Measurements from ENCODE around the gene DNMT3L. TPM values are rescaled to one million over a fixed set of nuclear protein-coding genes. Genes with fewer than 3 reads are reported as not detected.

The DNMT3L gene
- total RNA-seq, 1 donor: not detected

DNA sequence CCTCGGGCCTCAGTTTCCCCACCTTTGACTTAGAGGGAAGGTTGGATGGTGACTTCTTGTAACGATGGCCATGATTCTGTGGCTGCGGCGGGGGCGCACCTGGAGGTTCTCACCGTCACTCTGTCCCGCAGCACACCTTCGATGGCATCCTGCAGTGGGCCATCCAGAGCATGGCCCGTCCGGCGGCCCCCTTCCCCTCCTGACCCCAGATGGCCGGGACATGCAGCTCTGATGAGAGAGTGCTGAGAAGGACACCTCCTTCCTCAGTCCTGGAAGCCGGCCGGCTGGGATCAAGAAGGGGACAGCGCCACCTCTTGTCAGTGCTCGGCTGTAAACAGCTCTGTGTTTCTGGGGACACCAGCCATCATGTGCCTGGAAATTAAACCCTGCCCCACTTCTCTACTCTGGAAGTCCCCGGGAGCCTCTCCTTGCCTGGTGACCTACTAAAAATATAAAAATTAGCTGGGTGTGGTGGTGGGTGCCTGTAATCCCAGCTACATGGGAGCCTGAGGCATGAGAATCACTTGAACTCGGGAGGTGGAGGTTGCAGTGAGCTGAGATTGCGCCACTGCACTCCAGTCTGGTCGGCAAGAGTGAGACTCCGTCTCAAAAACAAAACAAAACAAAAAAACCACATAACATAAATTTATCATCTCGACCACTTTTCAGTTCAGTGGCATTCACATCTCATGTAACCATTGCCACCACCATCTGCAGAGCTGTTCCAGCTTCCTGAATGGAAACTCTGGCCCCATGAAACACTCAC is 36.0 kb upstream of the DNMT3L start:
- Histone ChIP-seq H2AFZ (ENCODE audit: low read length) (peak overlapping the region; percentile 29), H3K4me3 (ENCODE audit: insufficient read depth, low read length) (no peak overlapping the region), H3K36me3 (ENCODE audit: insufficient read depth, low read length) (no peaks in the 10 kb centered on the region), H3K4me1 (ENCODE audit: insufficient read depth, low read length) (peaks cover 10% of the 10 kb centered on the region), H4K20me1 (ENCODE audit: insufficient read depth, low read length) (peaks cover 17% of the 10 kb centered on the region), H3K27me3 (ENCODE audit: insufficient read depth, low read length) (no peaks in the 10 kb centered on the region), H3K9me3 (ENCODE audit: low read depth, low read length) (no peaks in the 10 kb centered on the region), H3K27ac (ENCODE audit: low read depth, low read length) (no peak overlapping the region), H3K79me2 (ENCODE audit: insufficient read depth, low read length) (peaks cover 23% of the 10 kb centered on the region), H3K4me2 (ENCODE audit: insufficient read depth, low read length) (no peak overlapping the region)
- DNase-seq (ENCODE audit: insufficient read length, low spot score, missing footprints): peak; percentile 100
- peak; percentile 86 for TF ChIP-seq CTCF (IDR thresholded peaks at IDR 0.05; ENCODE audit: extremely low read depth, low read depth, low read length)

GRCh38 chr21:44296916-44297315 is 35.2 kb upstream of the DNMT3L start:
- no peak for TF ChIP-seq CTCF (IDR thresholded peaks at IDR 0.05; ENCODE audit: extremely low read depth, low read depth, low read length)
- no peaks in the 10 kb centered on the region for H3K27me3 ChIP-seq (ENCODE audit: insufficient read depth, low read length)
- no peak overlapping the region for H3K27ac ChIP-seq (ENCODE audit: low read depth, low read length)
- DNase-seq (ENCODE audit: insufficient read length, low spot score, missing footprints): no peak
- H3K4me1 ChIP-seq (ENCODE audit: insufficient read depth, low read length): peaks cover 10% of the 10 kb centered on the region
- H3K36me3 ChIP-seq (ENCODE audit: insufficient read depth, low read length): no peaks in the 10 kb centered on the region
- H3K79me2 ChIP-seq (ENCODE audit: insufficient read depth, low read length): peaks cover 19% of the 10 kb centered on the region
- H3K4me3 ChIP-seq (ENCODE audit: insufficient read depth, low read length): no peak overlapping the region
- peaks cover 10% of the 10 kb centered on the region for H4K20me1 ChIP-seq (ENCODE audit: insufficient read depth, low read length)
- H2AFZ ChIP-seq (ENCODE audit: low read length): no peak overlapping the region
- H3K4me2 ChIP-seq (ENCODE audit: insufficient read depth, low read length): no peak overlapping the region
- no peaks in the 10 kb centered on the region for H3K9me3 ChIP-seq (ENCODE audit: low read depth, low read length)

DNA sequence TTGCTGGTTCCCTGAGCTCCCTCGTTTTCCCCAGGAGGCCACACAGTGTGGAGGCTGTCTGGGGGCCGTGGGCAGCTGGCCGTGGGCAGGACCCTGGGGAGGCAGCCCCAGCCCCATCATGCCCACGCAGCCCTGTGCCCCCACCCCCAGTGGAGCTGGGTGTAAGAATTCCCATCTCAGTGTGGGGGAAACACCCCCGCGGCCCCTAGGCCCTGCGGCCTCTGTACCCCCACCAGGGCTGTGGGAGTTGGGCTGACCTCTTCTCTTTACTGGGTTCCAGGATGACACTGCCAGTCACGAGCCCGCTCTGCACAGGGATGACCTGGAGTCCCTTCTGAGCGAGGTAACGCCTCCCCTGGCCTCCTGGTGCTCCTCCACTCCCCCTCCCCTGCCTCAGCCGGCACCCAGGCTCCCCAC is 34.4 kb upstream of the DNMT3L start:
- Histone ChIP-seq H3K9me3 (ENCODE audit: low read depth, low read length) (no peaks in the 10 kb centered on the region), H3K4me1 (ENCODE audit: insufficient read depth, low read length) (peaks cover 10% of the 10 kb centered on the region), H3K27me3 (ENCODE audit: insufficient read depth, low read length) (no peaks in the 10 kb centered on the region), H3K27ac (ENCODE audit: low read depth, low read length) (no peak overlapping the region), H3K79me2 (ENCODE audit: insufficient read depth, low read length) (peaks cover 13% of the 10 kb centered on the region), H3K36me3 (ENCODE audit: insufficient read depth, low read length) (no peaks in the 10 kb centered on the region), H2AFZ (ENCODE audit: low read length) (no peak overlapping the region), H3K4me2 (ENCODE audit: insufficient read depth, low read length) (no peak overlapping the region), H4K20me1 (ENCODE audit: insufficient read depth, low read length) (peaks cover 5% of the 10 kb centered on the region), H3K4me3 (ENCODE audit: insufficient read depth, low read length) (no peak overlapping the region)
- TF ChIP-seq CTCF (IDR thresholded peaks at IDR 0.05; ENCODE audit: extremely low read depth, low read depth, low read length): no peak
- DNase-seq (ENCODE audit: insufficient read length, low spot score, missing footprints): no peak

GRCh38 chr21:44295646-44296045 is 33.9 kb upstream of the DNMT3L start:
- TF ChIP-seq CTCF (IDR thresholded peaks at IDR 0.05; ENCODE audit: extremely low read depth, low read depth, low read length): no peak
- no peak for DNase-seq (ENCODE audit: insufficient read length, low spot score, missing footprints)
- Histone ChIP-seq H3K79me2 (ENCODE audit: insufficient read depth, low read length) (peaks cover 8% of the 10 kb centered on the region), H3K9me3 (ENCODE audit: low read depth, low read length) (no peaks in the 10 kb centered on the region), H3K27me3 (ENCODE audit: insufficient read depth, low read length) (no peaks in the 10 kb centered on the region), H3K4me1 (ENCODE audit: insufficient read depth, low read length) (peaks cover 6% of the 10 kb centered on the region), H2AFZ (ENCODE audit: low read length) (no peak overlapping the region), H3K4me3 (ENCODE audit: insufficient read depth, low read length) (no peak overlapping the region), H3K36me3 (ENCODE audit: insufficient read depth, low read length) (no peaks in the 10 kb centered on the region), H3K4me2 (ENCODE audit: insufficient read depth, low read length) (no peak overlapping the region), H4K20me1 (ENCODE audit: insufficient read depth, low read length) (peaks cover under 1% of the 10 kb centered on the region), H3K27ac (ENCODE audit: low read depth, low read length) (no peak overlapping the region)
